MM.1S (cell line): ENCODE results near the gene CDKL4.

Experiments
- DNase-seq: peaks from one replicate; pipeline ENCODE4 v3.0.0-alpha.2; 2015
- H2AFZ ChIP-seq: fragments of 300-600 bp; sonication (generic); 2 replicates; pipeline ENCODE4 v1.6.0; 2016; ENCODE audit warnings: antibody characterized with exemption, low read length
- H3F3A ChIP-seq: fragments of 300-600 bp; sonication (generic); 2 replicates; pipeline ENCODE4 v1.6.1; 2016; ENCODE audit warnings: mild to moderate bottlenecking, antibody characterized with exemption, low read length, moderate library complexity, mixed read lengths; ENCODE audit not compliant: insufficient read depth
- H3K27ac ChIP-seq: fragments of 300-600 bp; sonication (generic); 2 replicates; pipeline ENCODE4 v1.5.1; 2016; ENCODE audit warnings: mild to moderate bottlenecking, low read length
- H3K27me3 ChIP-seq: fragments of 300-600 bp; sonication (generic); replicated peaks from 2 replicates; pipeline ENCODE4 v1.6.0; 2016; ENCODE audit warnings: low read length; ENCODE audit not compliant: insufficient read depth
- H3K36me3 ChIP-seq: fragments of 300-600 bp; sonication (generic); replicated peaks from 2 replicates; pipeline ENCODE4 v1.6.1; 2016; ENCODE audit warnings: mild to moderate bottlenecking, low read length, mixed read lengths; ENCODE audit not compliant: insufficient read depth
- H3K4me1 ChIP-seq: fragments of 300-600 bp; sonication (generic); 2 replicates; pipeline ENCODE4 v1.6.1; 2016; ENCODE audit warnings: low read length, mixed read lengths
- H3K4me2 ChIP-seq: fragments of 300-600 bp; sonication (generic); 2 replicates; pipeline ENCODE4 v1.6.0; 2016; ENCODE audit warnings: low read depth, low read length
- H3K4me3 ChIP-seq: fragments of 300-600 bp; sonication (generic); 2 replicates; pipeline ENCODE4 v1.5.1; 2016; ENCODE audit warnings: low read length, mixed read lengths
- H3K79me2 ChIP-seq: fragments of 300-600 bp; sonication (generic); 2 replicates; pipeline ENCODE4 v1.6.1; 2016; ENCODE audit warnings: mixed run types, low read length, mixed read lengths
- H3K9ac ChIP-seq: fragments of 300-600 bp; sonication (generic); 2 replicates; pipeline ENCODE4 v1.6.1; 2016; ENCODE audit warnings: low read length, mixed read lengths
- H3K9me2 ChIP-seq: fragments of 300-600 bp; sonication (generic); replicated peaks from 2 replicates; pipeline ENCODE4 v1.6.1; 2016; ENCODE audit warnings: mild to moderate bottlenecking, low read length, mixed read lengths; ENCODE audit not compliant: insufficient read depth
- H3K9me3 ChIP-seq: fragments of 300-600 bp; sonication (generic); replicated peaks from 2 replicates; pipeline ENCODE4 v1.6.1; 2016; ENCODE audit warnings: mild to moderate bottlenecking, low read length, mixed read lengths; ENCODE audit not compliant: insufficient read depth
- H4K20me1 ChIP-seq: fragments of 300-600 bp; sonication (generic); 2 replicates; pipeline ENCODE4 v1.6.1; 2016; ENCODE audit warnings: mild to moderate bottlenecking, low read length, moderate library complexity, mixed read lengths; ENCODE audit not compliant: insufficient read depth
- EZH2 ChIP-seq: fragments of 300-600 bp; sonication (generic); optimal IDR thresholded peaks from 2 replicates; pipeline ENCODE3; 2017; ENCODE audit warnings: low read depth, mild to moderate bottlenecking, antibody characterized with exemption, low read length, mixed read lengths
- EZH2phosphoT487 ChIP-seq: fragments of 300-600 bp; sonication (generic); IDR thresholded peaks from 2 replicates; pipeline ENCODE4 v1.6.1; 2018; ENCODE audit warnings: antibody characterized with exemption, low read length
- TF ChIP-seq, protein P1 (sequence below): fragments of 300-600 bp; sonication (generic); IDR thresholded peaks from 2 replicates; pipeline ENCODE4 v1.5.1; 2016; ENCODE audit warnings: antibody characterized with exemption, low read length, mixed read lengths

CDKL4 gene

DNA sequence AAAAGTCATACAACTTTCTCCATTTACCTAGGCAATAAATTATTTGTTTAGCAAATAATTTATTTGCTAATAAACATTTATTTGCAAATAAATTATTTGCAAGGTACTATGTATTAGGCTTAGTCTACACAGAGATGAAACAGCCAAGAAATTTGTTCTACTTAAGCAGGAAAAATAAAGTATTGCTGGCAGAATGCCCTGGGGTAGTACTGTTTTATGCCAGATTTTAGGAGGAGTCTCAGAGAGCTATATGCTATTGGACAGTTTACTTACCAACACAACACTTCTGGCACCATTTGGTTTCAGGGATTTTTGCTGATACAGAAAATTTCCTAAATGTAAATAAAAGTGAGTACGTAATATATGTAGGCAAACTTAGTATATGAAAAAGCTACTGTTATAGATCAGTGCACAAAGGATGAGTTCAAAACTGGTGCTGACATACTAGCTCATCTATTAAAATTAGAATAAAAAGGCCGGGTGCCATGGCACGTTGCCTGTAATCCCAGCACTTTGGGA, 23.2 kb upstream of the CDKL4 start:
- Histone ChIP-seq H3K4me1 (peaks cover 32% of the 10 kb centered on the region), H3K27me3 (no peaks in the 10 kb centered on the region), H2AFZ (no peak overlapping the region), H3F3A (peaks cover 24% of the 10 kb centered on the region), H3K79me2 (no peaks in the 10 kb centered on the region), H3K9me2 (no peaks in the 10 kb centered on the region), H3K27ac (no peak overlapping the region), H3K4me2 (no peak overlapping the region), H3K9me3 (no peaks in the 10 kb centered on the region), H3K36me3 (no peaks in the 10 kb centered on the region), H4K20me1 (no peaks in the 10 kb centered on the region), H3K9ac (no peak overlapping the region), H3K4me3 (no peak overlapping the region)
- no peak for DNase-seq
- TF ChIP-seq EZH2phosphoT487 (no peak), EZH2 (no peak)
- TF ChIP-seq, protein P1, sequence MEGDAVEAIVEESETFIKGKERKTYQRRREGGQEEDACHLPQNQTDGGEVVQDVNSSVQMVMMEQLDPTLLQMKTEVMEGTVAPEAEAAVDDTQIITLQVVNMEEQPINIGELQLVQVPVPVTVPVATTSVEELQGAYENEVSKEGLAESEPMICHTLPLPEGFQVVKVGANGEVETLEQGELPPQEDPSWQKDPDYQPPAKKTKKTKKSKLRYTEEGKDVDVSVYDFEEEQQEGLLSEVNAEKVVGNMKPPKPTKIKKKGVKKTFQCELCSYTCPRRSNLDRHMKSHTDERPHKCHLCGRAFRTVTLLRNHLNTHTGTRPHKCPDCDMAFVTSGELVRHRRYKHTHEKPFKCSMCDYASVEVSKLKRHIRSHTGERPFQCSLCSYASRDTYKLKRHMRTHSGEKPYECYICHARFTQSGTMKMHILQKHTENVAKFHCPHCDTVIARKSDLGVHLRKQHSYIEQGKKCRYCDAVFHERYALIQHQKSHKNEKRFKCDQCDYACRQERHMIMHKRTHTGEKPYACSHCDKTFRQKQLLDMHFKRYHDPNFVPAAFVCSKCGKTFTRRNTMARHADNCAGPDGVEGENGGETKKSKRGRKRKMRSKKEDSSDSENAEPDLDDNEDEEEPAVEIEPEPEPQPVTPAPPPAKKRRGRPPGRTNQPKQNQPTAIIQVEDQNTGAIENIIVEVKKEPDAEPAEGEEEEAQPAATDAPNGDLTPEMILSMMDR = no peak

- H3K4me3 ChIP-seq = no peak overlapping the region
- DNase-seq = peak; percentile 48
- H3K9me2 ChIP-seq = no peaks in the 10 kb centered on the region
- H3K27me3 ChIP-seq = no peaks in the 10 kb centered on the region
- H3F3A ChIP-seq = peaks cover 24% of the 10 kb centered on the region
- TF ChIP-seq, protein P1 = no peak
- TF ChIP-seq EZH2phosphoT487 (no peak), EZH2 (no peak)
- no peak overlapping the region for H2AFZ ChIP-seq
- no peaks in the 10 kb centered on the region for H3K9me3 ChIP-seq
- H3K9ac ChIP-seq = no peak overlapping the region
- H3K4me1 ChIP-seq = peaks cover 32% of the 10 kb centered on the region
- peak overlapping the region; percentile 78 for H3K4me2 ChIP-seq
- H3K27ac ChIP-seq = peak overlapping the region; percentile 70; the same call in 1 of the 2 replicates
- no peaks in the 10 kb centered on the region for H3K79me2 ChIP-seq
- no peaks in the 10 kb centered on the region for H4K20me1 ChIP-seq
- H3K36me3 ChIP-seq = no peaks in the 10 kb centered on the region
These were observed 22.5 kb upstream of the CDKL4 start for GRCh38 chr2:39266139-39266805.

DNA sequence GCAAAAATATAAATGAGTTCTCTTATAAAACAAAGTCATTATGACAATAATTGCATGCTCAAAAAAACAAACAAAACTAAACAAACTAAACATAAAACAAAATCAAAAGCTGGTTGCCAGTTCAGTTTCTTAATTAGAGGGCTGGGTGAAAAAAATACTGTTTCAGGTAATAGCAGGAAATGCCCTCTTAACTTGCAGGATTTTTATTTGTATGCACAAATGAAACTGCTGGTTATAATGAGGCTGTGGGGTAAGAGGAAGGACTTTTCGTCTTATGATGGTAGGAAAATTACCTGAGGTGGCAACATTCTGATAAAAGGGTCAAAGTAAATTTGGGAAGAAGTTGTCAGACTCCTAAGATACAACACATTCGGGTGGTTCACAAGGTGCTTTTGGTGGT, 21.5 kb upstream of the CDKL4 start:
- peak; percentile 45 for DNase-seq
- no peaks in the 10 kb centered on the region for H3K9me3 ChIP-seq
- H3K27ac ChIP-seq = peak overlapping the region; percentile 70
- no peaks in the 10 kb centered on the region for H3K9me2 ChIP-seq
- TF ChIP-seq EZH2 = no peak
- no peak for TF ChIP-seq EZH2phosphoT487
- TF ChIP-seq, protein P1 = no peak
- H3K79me2 ChIP-seq = no peaks in the 10 kb centered on the region
- peak overlapping the region; percentile 36 for H3K4me3 ChIP-seq
- peak overlapping the region; percentile 22; the same call in 1 of the 2 replicates for H3K9ac ChIP-seq
- peak overlapping the region; percentile 40; the same call in 1 of the 2 replicates for H2AFZ ChIP-seq
- peaks cover 24% of the 10 kb centered on the region for H3F3A ChIP-seq
- peaks cover 32% of the 10 kb centered on the region for H3K4me1 ChIP-seq
- H3K4me2 ChIP-seq = peak overlapping the region; percentile 78
- no peaks in the 10 kb centered on the region for H4K20me1 ChIP-seq
- no peaks in the 10 kb centered on the region for H3K27me3 ChIP-seq
- no peaks in the 10 kb centered on the region for H3K36me3 ChIP-seq
